Endothelial cell of umbilical vein (primary cell): Measurements from ENCODE around the gene MEIOSIN. TPM values are rescaled to one million over a fixed set of nuclear protein-coding genes. Genes with fewer than 3 reads are reported as not detected.

ENCODE experiments used
- BruUV-seq: library from RNA; stranded (reverse); fragments of 400-500 nt; replicated peaks from 2 replicates; lab custom pipeline; 2021; lab: Mats Ljungman, UMichigan
- CTCF ChIA-PET: fragments of 300-600, 350-600 bp; sonication (Branson Sonifier 250); formaldehyde crosslinking; loops from one replicate; lab custom pipeline; 2021; ENCODE audit warnings: antibody characterized with exemption, inconsistent platforms; lab: Charles Lee
- POLR2A ChIA-PET: fragments of 300-600, 350-600 bp; sonication (Branson Sonifier 250); formaldehyde crosslinking; loops from one replicate; lab custom pipeline; 2021; ENCODE audit warnings: antibody characterized with exemption, inconsistent platforms; lab: Charles Lee
- DNase-seq: peaks from one replicate; pipeline ENCODE4 v3.0.0-alpha.2; 2011; ENCODE audit warnings: low read depth, low spot score
- FAIRE-seq: peaks from 2 replicates; lab custom pipeline; 2011; peaks lifted over from hg19 to GRCh38; lab: Jason Lieb, UNC
- H2AFZ ChIP-seq: 2 replicates; pipeline ENCODE4 v1.6.0; 2012; ENCODE audit warnings: low read depth, low read length, control low read depth, inconsistent platforms
- H3K27ac ChIP-seq: 2 replicates; pipeline ENCODE4 v1.5.1; 2011; ENCODE audit warnings: low read depth, mild to moderate bottlenecking, control low read depth, low read length, moderate library complexity; ENCODE audit not compliant: insufficient read depth
- H3K27me3 ChIP-seq, 2 experiments: 2 replicates each; pipeline versions ENCODE4 v1.6.0 to v1.6.1; 2011; ENCODE audit warnings: low read length in 2 of 2, mixed read lengths in 1 of 2; ENCODE audit not compliant: control insufficient read depth in 2 of 2, insufficient read depth in 2 of 2
- H3K36me3 ChIP-seq, 2 experiments: 2 replicates in 1 of 2; 3 replicates in 1 of 2; pipeline ENCODE4 v1.5.1; 2011; ENCODE audit warnings: low read length in 2 of 2, mild to moderate bottlenecking in 1 of 2, moderate library complexity in 1 of 2; ENCODE audit not compliant: control insufficient read depth in 2 of 2, insufficient read depth in 2 of 2; ENCODE audit errors: extremely low read depth in 1 of 2
- H3K4me1 ChIP-seq: 3 replicates; pipeline ENCODE4 v1.5.1; 2011; ENCODE audit warnings: mild to moderate bottlenecking, low read length; ENCODE audit not compliant: control insufficient read depth, insufficient read depth; ENCODE audit errors: extremely low read depth
- H3K4me2 ChIP-seq: 2 replicates; pipeline ENCODE4 v1.6.1; 2011; ENCODE audit warnings: low read length, control low read depth, mixed read lengths; ENCODE audit not compliant: insufficient read depth
- H3K4me3 ChIP-seq, 3 experiments: fragments of 200-600 bp in 1 of 3; sonication (generic), shearing (Covaris generic) in 1 of 3; replicated peaks in 1 of 3; 2 replicates each; pipeline ENCODE4 v1.5.1; 2011 to 2016; ENCODE audit warnings: control low read depth in 3 of 3, low read length in 3 of 3, mild to moderate bottlenecking in 2 of 3, inconsistent platforms in 1 of 3, low read depth in 1 of 3, moderate library complexity in 1 of 3; ENCODE audit not compliant: insufficient read depth in 1 of 3
- H3K79me2 ChIP-seq: 2 replicates; pipeline ENCODE4 v1.6.0; 2012; ENCODE audit warnings: low read length, inconsistent platforms; ENCODE audit not compliant: control insufficient read depth, insufficient read depth
- H3K9ac ChIP-seq: replicated peaks from 2 replicates; pipeline ENCODE3; 2011; ENCODE audit warnings: low read length, control low read depth; ENCODE audit not compliant: insufficient read depth; ENCODE audit errors: extremely low read depth
- H3K9me1 ChIP-seq: replicated peaks from 3 replicates; pipeline ENCODE4 v1.6.0; 2011; ENCODE audit warnings: mild to moderate bottlenecking, low read length; ENCODE audit not compliant: control insufficient read depth, insufficient read depth; ENCODE audit errors: extremely low read depth
- H3K9me3 ChIP-seq: replicated peaks from 2 replicates; pipeline ENCODE4 v1.5.1; 2012; ENCODE audit warnings: low read length, inconsistent platforms; ENCODE audit not compliant: control insufficient read depth, insufficient read depth
- H4K20me1 ChIP-seq: replicated peaks from 2 replicates; pipeline ENCODE3; 2011; ENCODE audit warnings: mild to moderate bottlenecking, low read length; ENCODE audit not compliant: control insufficient read depth, insufficient read depth; ENCODE audit errors: extremely low read depth
- CTCF ChIP-seq, 2 donors: IDR thresholded peaks; 1 replicate in 1 of 2; 2 replicates in 1 of 2; pipeline ENCODE4 v1.5.1; 2011; ENCODE audit warnings: low read length in 2 of 2, mild to moderate bottlenecking in 2 of 2, moderate library complexity in 2 of 2, control low read depth in 1 of 2, inconsistent platforms in 1 of 2, low read depth in 1 of 2; ENCODE audit not compliant: insufficient read depth in 1 of 2; ENCODE audit errors: extremely low read depth in 1 of 2
- EZH2 ChIP-seq: IDR thresholded peaks from 2 replicates; pipeline ENCODE4 v1.6.1; 2012; ENCODE audit warnings: borderline replicate concordance, low read depth, mild to moderate bottlenecking, moderate library complexity, low read length, inconsistent platforms; ENCODE audit not compliant: severe bottlenecking
- FOS ChIP-seq: IDR thresholded peaks from 2 replicates; pipeline ENCODE4 v1.6.1; 2011; ENCODE audit warnings: mild to moderate bottlenecking, low read length, moderate library complexity, borderline replicate concordance; ENCODE audit not compliant: insufficient read depth
- GATA2 ChIP-seq: IDR thresholded peaks from 2 replicates; pipeline ENCODE4 v1.7.0; 2011; ENCODE audit warnings: low read depth, mild to moderate bottlenecking, moderate library complexity, mixed read lengths, low read length; ENCODE audit not compliant: insufficient read length, insufficient read depth
- JUN ChIP-seq: IDR thresholded peaks from 2 replicates; pipeline ENCODE4 v1.6.1; 2011; ENCODE audit warnings: borderline replicate concordance, low read depth; ENCODE audit not compliant: insufficient read length, insufficient read depth
- MAX ChIP-seq: IDR thresholded peaks from 2 replicates; pipeline ENCODE4 v1.6.1; 2011; ENCODE audit not compliant: insufficient read depth, insufficient read length
- MYC ChIP-seq: IDR thresholded peaks from one replicate; pipeline ENCODE4 v1.6.1; 2011; ENCODE audit warnings: mild to moderate bottlenecking, low read depth, low read length
- POLR2A ChIP-seq: IDR thresholded peaks from 2 replicates; pipeline ENCODE4 v1.6.1; 2012; ENCODE audit warnings: low read depth, mild to moderate bottlenecking, control low read depth, low read length
- POLR2AphosphoS5 ChIP-seq: IDR thresholded peaks from 2 replicates; pipeline ENCODE4 v1.6.1; 2012; ENCODE audit warnings: low read depth, mild to moderate bottlenecking, control low read depth, low read length, moderate library complexity; ENCODE audit not compliant: insufficient read depth
- dilution Hi-C: fragments of 300-500 bp; cut with MboI; formaldehyde crosslinking; loops from one replicate; pipeline ENCODE4 v1.15.0; 2019; ENCODE audit warnings: low sequenced_read_pairs; ENCODE audit not compliant: extremely low pct_ligation_motif_present
- intact Hi-C: fragments of 100-400 bp; cut with micrococcal nuclease; formaldehyde crosslinking; loops from one replicate; pipeline ENCODE4 v1.10.0; 2022
- polyA plus RNA-seq, 4 experiments: library from polyadenylated mRNA; depleted of rRNA in 3 of 4; stranded (reverse) in 3 of 4; unstranded in 1 of 4; fragments of >200 nt; gene quantifications; 2 replicates each; pipeline versions ENCODE4 v1.2.1 to v1.2.3, GENCODE V29; 2011 to 2012; ENCODE audit warnings: missing spikeins in 1 of 4
- total RNA-seq: library from RNA; stranded (reverse); gene quantifications from 2 replicates; pipeline ENCODE4 v1.2.3, GENCODE V29; 2021

Gene MEIOSIN
- total and polyA plus RNA-seq, 2 donors (not counting 3 experiments of a cell fraction or from before 2014, with no cell fraction given) = not detected

- no TSS peak for BruUV-seq
- POLR2A ChIA-PET = interaction anchor here (0.6 to 1.0 kb wide), 4 partner anchors 10 to 35 kb away, joined by 4 to 19 read pairs (median 6); partner anchors contain the start of gene DMWD
- H4K20me1 ChIP-seq = no peaks in the 10 kb centered on the region
- no peaks in the 10 kb centered on the region for H3K27me3 ChIP-seq
- H3K79me2 ChIP-seq = no peaks in the 10 kb centered on the region
- no peak within 1 kb of the TSS for H3K27ac ChIP-seq
- dilution Hi-C loops (no loop called here), intact Hi-C loops (no loop called here)
- TF ChIP-seq CTCF (IDR thresholded peaks at IDR 0.05; ENCODE audit: extremely low read depth in 1 of 2, insufficient read depth in 1 of 2, low read depth in 1 of 2, low read length in 2 of 2) (no peak), GATA2 (no peak), POLR2A (no peak), EZH2 (no peak), MYC (no peak), FOS (no peak), JUN (no peak), MAX (no peak), POLR2AphosphoS5 (no peak)
- no peaks in the 10 kb centered on the region for H3K9me3 ChIP-seq
- FAIRE-seq = no peak
- peaks cover 5% of the 10 kb centered on the region for H3K4me1 ChIP-seq
- H3K36me3 ChIP-seq = peaks cover under 1 to 22% of the 10 kb centered on the region in 2 experiments
- H3K4me2 ChIP-seq = no peak within 1 kb of the TSS
- no peaks in the 10 kb centered on the region for H3K9me1 ChIP-seq
- CTCF ChIA-PET = interaction anchor here (0.6 to 5.0 kb wide), 9 partner anchors 10 to 151 kb away, joined by 3 to 66 read pairs (median 4); partner anchors contain the start of genes DMWD and SIX5
- H3K9ac ChIP-seq = no peak within 1 kb of the TSS
- no peak within 1 kb of the TSS for H2AFZ ChIP-seq
- no peak within 1 kb of the TSS for H3K4me3 ChIP-seq
- no peak for DNase-seq
These were observed 49.0 kb downstream of the MEIOSIN start, which contains the start of gene DMPK for GRCh38 chr19:45782162-45782691. Gene DMPK (minus strand): TSS chr19:45782490. CDS start chr19:45782352, 138 bp downstream.
